Stimulated activated CD4-positive, alpha-beta T cell treated with anti-CD3 and anti-CD28 coated beads, Interleukin-4, amount 100 ng/mL, for 24 hours (primary cell): ENCODE measurements around the gene HBM.
A peak's percentile ranks its signal among the peaks of the same experiment; 100 is the strongest.
"Not testable (repeated sequence)": the region's sequence is repeated elsewhere in the genome, so short reads cannot be mapped to it uniquely, and the experiment has no call there.

Experiments used
- DNase-seq: peaks from one replicate; pipeline ENCODE4 v3.0.0-alpha.2; 2020

The HBM gene

DNA sequence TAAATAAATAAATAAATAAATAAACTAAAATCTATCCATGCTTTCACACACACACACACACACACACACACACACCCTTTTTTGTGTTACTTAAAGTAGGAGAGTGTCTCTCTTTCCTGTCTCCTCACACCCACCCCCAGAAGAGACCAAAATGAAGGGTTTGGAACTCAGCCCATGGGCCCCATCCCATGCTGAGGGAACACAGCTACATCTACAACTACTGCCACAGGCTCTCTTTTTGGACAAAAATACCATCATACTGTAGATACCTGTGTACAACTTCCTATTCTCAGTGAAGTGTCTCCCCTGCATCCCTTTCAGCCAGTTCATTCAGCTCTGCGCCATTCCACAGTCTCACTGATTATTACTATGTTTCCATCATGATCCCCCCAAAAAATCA lies 5.0 kb downstream of the HBM start:
- no peak for DNase-seq

DNA sequence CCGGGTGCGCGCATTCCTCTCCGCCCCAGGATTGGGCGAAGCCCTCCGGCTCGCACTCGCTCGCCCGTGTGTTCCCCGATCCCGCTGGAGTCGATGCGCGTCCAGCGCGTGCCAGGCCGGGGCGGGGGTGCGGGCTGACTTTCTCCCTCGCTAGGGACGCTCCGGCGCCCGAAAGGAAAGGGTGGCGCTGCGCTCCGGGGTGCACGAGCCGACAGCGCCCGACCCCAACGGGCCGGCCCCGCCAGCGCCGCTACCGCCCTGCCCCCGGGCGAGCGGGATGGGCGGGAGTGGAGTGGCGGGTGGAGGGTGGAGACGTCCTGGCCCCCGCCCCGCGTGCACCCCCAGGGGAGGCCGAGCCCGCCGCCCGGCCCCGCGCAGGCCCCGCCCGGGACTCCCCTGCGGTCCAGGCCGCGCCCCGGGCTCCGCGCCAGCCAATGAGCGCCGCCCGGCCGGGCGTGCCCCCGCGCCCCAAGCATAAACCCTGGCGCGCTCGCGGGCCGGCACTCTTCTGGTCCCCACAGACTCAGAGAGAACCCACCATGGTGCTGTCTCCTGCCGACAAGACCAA lies 6.7 kb downstream of the HBM start, which contains the start of gene HBA2:
Gene HBA2, plus strand, starts transcription at position 503 of the 568 bp plus-strand sequence. Its CDS starts 37 bp downstream, at position 540.
- DNase-seq = not testable (repeated sequence)

DNA sequence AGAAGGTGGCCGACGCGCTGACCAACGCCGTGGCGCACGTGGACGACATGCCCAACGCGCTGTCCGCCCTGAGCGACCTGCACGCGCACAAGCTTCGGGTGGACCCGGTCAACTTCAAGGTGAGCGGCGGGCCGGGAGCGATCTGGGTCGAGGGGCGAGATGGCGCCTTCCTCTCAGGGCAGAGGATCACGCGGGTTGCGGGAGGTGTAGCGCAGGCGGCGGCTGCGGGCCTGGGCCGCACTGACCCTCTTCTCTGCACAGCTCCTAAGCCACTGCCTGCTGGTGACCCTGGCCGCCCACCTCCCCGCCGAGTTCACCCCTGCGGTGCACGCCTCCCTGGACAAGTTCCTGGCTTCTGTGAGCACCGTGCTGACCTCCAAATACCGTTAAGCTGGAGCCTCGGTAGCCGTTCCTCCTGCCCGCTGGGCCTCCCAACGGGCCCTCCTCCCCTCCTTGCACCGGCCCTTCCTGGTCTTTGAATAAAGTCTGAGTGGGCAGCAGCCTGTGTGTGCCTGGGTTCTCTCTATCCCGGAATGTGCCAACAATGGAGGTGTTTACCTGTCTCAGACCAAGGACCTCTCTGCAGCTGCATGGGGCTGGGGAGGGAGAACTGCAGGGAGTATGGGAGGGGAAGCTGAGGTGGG lies 7.6 kb downstream of the HBM start:
- not testable (repeated sequence) for DNase-seq

DNA sequence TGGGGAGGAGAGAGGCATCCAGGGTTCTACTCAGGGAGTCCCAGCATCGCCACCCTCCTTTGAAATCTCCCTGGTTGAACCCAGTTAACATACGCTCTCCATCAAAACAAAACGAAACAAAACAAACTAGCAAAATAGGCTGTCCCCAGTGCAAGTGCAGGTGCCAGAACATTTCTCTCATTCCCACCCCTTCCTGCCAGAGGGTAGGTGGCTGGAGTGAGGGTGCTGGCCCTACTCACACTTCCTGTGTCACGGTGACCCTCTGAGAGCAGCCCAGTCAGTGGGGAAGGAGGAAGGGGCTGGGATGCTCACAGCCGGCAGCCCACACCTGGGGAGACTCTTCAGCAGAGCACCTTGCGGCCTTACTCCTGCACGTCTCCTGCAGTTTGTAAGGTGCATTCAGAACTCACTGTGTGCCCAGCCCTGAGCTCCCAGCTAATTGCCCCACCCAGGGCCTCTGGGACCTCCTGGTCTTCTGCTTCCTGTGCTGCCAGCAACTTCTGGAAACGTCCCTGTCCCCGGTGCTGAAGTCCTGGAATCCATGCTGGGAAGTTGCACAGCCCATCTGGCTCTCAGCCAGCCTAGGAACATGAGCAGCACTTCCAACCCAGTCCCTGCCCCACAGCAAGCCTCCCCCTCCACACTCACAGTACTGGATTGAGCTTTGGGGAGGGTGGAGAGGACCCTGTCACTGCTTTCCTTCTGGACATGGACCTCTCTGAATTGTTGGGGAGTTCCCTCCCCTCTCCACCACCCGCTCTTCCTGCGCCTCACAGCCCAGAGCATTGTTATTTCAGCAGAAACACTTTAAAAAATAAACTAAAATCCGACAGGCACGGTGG lies 8.4 kb downstream of the HBM start:
- not testable (repeated sequence) for DNase-seq

DNA sequence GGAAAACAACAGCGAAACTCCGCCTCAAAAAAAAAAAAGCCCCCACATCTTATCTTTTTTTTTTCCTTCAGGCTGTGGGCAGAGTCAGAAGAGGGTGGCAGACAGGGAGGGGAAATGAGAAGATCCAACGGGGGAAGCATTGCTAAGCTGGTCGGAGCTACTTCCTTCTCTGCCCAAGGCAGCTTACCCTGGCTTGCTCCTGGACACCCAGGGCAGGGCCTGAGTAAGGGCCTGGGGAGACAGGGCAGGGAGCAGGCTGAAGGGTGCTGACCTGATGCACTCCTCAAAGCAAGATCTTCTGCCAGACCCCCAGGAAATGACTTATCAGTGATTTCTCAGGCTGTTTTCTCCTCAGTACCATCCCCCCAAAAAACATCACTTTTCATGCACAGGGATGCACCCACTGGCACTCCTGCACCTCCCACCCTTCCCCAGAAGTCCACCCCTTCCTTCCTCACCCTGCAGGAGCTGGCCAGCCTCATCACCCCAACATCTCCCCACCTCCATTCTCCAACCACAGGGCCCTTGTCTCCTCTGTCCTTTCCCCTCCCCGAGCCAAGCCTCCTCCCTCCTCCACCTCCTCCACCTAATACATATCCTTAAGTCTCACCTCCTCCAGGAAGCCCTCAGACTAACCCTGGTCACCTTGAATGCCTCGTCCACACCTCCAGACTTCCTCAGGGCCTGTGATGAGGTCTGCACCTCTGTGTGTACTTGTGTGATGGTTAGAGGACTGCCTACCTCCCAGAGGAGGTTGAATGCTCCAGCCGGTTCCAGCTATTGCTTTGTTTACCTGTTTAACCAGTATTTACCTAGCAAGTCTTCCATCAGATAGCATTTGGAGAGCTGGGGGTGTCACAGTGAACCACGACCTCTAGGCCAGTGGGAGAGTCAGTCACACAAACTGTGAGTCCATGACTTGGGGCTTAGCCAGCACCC lies 9.5 kb downstream of the HBM start:
- no peak for DNase-seq

DNA sequence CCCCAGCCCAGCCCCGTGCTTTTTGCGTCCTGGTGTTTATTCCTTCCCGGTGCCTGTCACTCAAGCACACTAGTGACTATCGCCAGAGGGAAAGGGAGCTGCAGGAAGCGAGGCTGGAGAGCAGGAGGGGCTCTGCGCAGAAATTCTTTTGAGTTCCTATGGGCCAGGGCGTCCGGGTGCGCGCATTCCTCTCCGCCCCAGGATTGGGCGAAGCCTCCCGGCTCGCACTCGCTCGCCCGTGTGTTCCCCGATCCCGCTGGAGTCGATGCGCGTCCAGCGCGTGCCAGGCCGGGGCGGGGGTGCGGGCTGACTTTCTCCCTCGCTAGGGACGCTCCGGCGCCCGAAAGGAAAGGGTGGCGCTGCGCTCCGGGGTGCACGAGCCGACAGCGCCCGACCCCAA lies 10.2 kb downstream of the HBM start:
- DNase-seq = not testable (repeated sequence)

DNA sequence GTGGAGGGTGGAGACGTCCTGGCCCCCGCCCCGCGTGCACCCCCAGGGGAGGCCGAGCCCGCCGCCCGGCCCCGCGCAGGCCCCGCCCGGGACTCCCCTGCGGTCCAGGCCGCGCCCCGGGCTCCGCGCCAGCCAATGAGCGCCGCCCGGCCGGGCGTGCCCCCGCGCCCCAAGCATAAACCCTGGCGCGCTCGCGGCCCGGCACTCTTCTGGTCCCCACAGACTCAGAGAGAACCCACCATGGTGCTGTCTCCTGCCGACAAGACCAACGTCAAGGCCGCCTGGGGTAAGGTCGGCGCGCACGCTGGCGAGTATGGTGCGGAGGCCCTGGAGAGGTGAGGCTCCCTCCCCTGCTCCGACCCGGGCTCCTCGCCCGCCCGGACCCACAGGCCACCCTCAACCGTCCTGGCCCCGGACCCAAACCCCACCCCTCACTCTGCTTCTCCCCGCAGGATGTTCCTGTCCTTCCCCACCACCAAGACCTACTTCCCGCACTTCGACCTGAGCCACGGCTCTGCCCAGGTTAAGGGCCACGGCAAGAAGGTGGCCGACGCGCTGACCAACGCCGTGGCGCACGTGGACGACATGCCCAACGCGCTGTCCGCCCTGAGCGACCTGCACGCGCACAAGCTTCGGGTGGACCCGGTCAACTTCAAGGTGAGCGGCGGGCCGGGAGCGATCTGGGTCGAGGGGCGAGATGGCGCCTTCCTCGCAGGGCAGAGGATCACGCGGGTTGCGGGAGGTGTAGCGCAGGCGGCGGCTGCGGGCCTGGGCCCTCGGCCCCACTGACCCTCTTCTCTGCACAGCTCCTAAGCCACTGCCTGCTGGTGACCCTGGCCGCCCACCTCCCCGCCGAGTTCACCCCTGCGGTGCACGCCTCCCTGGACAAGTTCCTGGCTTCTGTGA lies 11.0 kb downstream of the HBM start, which contains the start of gene HBA1:
Gene HBA1, plus strand, starts transcription at position 204 of the 906 bp plus-strand sequence. Its CDS starts 37 bp downstream, at position 241.
- not testable (repeated sequence) for DNase-seq

DNA sequence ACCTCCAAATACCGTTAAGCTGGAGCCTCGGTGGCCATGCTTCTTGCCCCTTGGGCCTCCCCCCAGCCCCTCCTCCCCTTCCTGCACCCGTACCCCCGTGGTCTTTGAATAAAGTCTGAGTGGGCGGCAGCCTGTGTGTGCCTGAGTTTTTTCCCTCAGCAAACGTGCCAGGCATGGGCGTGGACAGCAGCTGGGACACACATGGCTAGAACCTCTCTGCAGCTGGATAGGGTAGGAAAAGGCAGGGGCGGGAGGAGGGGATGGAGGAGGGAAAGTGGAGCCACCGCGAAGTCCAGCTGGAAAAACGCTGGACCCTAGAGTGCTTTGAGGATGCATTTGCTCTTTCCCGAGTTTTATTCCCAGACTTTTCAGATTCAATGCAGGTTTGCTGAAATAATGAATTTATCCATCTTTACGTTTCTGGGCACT lies 11.6 kb downstream of the HBM start:
- DNase-seq = no peak

DNA sequence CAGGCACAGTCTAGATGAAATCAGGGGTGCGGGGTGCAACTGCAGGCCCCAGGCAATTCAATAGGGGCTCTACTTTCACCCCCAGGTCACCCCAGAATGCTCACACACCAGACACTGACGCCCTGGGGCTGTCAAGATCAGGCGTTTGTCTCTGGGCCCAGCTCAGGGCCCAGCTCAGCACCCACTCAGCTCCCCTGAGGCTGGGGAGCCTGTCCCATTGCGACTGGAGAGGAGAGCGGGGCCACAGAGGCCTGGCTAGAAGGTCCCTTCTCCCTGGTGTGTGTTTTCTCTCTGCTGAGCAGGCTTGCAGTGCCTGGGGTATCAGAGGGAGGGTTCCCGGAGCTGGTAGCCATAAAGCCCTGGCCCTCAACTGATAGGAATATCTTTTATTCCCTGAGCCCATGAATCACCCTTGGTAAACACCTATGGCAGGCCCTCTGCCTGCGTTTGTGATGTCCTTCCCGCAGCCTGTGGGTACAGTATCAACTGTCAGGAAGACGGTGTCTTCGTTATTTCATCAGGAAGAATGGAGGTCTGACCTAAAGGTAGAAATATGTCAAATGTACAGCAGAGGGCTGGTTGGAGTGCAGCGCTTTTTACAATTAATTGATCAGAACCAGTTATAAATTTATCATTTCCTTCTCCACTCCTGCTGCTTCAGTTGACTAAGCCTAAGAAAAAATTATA lies 12.3 kb downstream of the HBM start:
- DNase-seq = no peak

DNA sequence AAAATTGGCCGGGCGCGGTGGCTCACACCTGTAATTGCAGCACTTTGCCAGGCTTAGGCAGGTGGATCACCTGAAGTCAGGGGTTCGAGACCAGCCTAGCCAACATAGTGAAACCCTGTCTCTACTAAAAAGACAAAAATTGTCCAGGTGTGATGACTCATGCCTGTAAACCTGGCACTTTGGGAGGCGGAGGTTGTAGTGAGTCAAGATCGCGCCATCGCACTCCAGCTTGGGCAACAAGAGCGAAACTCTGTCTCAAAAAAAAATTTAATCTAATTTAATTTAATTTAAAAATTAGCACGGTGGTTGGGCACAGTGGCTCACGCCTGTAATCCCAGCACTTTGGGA lies 12.9 kb downstream of the HBM start:
- DNase-seq = no peak

DNA sequence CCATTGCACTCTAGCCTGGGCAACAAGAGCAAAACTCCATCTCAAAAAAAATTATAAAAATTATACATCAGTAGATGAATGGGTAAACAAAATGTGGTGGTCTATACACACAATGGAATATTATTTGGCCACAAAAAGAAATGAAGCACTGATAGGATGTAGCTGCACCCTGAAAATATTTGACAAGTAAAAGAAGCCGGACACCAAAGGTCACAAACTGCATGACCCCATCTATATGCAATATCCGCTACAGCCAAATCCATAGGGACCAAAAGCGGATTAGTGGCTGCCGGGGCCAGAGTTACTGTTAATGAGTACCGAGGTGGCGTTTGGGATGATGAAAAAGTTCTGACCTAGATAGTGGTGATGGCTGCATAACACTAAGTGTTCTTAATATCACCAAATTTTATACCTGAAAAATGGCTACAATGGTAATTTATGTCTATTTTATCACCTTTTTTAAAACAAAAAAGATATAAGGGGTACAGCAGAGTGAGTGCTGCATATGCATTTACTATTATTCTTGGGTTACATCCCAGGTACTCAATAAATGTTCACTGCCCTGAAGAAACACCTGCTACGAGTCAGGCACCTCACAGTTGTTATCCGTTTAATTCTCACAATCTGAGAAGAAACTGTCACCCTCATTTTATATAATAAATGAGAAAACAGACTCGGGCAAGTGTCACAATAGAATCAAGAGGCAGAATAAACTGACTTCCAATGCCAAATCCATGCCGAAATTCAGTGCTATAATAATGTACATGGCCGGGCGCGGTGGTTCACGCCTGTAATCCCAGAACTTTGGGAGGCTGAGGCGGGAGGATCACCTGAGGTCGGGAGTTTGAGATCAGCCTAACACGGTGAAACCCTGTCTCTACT lies 13.7 kb downstream of the HBM start:
- no peak for DNase-seq

DNA sequence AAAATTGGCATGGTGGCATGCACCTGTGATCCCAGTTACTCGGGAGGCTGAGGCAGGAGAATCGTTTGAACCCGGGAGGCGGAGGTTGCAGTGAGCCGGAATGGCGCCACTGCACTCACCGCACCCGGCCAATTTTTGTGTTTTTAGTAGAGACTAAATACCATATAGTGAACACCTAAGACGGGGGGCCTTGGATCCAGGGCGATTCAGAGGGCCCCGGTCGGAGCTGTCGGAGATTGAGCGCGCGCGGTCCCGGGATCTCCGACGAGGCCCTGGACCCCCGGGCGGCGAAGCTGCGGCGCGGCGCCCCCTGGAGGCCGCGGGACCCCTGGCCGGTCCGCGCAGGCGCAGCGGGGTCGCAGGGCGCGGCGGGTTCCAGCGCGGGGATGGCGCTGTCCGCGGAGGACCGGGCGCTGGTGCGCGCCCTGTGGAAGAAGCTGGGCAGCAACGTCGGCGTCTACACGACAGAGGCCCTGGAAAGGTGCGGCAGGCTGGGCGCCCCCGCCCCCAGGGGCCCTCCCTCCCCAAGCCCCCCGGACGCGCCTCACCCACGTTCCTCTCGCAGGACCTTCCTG lies 14.4 kb downstream of the HBM start, which contains the start of gene HBQ1:
Gene HBQ1, plus strand, starts transcription at position 359 of the 575 bp plus-strand sequence. Its CDS starts 28 bp downstream, at position 387.
- peak; percentile 30 for DNase-seq

DNA sequence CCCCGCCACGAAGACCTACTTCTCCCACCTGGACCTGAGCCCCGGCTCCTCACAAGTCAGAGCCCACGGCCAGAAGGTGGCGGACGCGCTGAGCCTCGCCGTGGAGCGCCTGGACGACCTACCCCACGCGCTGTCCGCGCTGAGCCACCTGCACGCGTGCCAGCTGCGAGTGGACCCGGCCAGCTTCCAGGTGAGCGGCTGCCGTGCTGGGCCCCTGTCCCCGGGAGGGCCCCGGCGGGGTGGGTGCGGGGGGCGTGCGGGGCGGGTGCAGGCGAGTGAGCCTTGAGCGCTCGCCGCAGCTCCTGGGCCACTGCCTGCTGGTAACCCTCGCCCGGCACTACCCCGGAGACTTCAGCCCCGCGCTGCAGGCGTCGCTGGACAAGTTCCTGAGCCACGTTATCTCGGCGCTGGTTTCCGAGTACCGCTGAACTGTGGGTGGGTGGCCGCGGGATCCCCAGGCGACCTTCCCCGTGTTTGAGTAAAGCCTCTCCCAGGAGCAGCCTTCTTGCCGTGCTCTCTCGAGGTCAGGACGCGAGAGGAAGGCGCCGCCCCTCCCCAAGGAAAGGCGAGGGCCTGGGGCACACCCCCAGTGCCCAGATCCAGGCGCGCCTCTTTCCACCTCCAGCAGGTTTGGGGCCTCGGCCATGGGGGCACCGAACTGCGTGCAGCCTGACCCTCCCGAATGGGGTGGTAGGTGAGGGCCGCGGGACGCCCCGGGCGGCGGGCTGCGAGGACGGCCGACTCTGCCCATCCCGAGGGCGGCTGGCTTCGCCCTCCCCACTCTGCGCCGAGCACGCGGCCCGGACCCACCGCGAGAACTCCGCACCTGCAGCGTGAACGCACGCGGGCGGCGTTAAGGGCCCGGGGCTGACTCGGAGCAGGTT lies 15.1 kb downstream of the HBM start:
- DNase-seq = peak; percentile 85

DNA sequence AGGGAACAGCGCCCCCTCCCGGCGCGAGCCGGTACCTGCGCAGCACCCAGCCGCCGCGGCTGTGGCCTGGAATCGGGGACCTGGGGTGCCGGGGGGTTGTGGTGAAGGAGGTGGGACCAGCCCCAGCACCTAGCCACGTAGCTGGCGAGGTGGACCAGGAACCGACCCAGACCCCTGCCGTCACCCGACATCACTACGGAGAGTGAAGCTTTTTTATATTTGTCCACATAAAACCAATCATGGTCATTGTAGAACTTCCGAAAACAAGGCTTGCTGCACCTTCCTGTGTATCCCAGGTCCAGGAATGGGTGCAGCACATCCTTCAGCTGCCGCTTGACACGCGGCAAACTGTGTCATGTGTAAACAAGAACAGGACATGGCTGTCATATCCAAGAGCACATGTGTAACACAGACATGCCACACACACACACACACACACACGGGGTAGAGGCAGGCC lies 15.8 kb downstream of the HBM start:
- DNase-seq = no peak

DNA sequence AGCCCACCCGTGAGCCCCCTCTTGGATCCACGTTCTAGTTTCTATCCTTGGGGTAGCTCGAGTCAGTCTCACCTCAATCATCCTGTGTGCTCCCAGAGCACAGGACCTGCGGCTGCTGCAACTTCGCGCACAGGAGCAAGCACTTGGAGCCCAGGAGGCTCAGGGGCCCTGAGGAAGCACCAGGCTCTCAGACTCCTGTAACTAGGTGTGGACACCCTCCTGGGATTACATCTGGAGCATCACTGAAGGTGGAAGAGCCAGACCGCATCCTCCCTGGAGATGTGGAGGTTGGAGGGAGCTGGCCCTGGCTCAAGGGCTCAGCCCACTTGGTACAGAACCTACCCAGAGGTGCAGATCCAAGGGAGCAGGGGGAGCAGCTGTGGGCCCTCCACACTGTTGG lies 17.2 kb downstream of the HBM start:
- no peak for DNase-seq

DNA sequence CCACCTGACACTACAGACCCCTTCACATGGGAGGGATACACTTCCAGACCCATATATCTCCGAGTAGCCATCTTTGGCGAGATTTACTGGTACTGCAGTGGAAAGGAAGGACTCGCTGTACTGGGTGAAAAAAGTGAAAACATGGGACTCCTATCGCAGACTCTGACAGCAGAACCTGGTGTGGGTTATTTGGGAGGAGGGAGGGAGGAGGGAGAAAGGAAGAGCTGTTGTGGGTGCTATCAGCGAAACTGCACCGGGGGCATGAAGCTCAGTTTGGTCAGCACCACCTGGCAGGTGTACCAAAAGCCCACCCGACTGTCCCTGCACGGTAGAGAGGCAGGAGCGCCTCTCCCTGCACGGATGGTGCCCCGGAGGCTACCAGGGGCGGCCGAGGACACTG lies 19.4 kb downstream of the HBM start:
- no peak for DNase-seq

DNA sequence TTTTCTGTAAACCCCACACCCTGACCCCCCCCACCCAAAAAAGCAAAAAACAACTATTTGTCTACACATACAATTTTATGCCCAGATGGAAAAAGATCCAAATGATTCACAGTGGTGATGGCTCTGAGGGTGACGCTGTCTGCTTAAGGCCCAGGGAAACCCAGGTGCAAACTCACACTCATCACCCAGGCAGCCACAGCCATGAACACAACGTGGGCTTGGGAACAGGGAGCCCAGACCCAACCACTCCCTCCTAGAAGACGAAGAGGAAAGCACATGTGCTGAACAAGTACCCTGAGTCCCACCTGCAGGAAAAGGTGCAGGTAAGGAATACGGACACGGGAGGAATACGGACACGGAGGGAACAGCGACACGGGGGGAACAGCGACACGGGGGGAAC lies 19.9 kb downstream of the HBM start:
- no peak for DNase-seq

DNA sequence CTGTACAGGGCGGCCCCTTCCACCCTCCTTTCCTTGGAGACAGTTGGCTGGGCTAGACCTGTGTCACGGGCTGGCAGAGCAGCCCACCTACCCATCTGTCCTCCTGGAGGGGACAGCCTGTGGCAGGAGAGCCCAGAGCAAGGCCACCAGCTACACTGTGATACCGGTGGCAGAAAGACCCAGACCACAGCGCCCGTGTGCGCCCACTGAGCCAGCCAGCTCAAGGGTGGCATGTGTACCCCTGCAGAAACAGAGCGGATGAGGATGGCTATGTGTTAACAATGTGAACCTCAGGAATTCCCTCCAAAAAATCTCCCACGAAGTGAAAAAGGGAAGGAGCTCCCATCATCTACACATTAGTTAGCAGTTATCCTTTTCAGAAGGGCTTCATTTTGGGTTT lies 21.6 kb downstream of the HBM start:
- DNase-seq = no peak
